MM.1S (cell line): ENCODE data around the gene RGS6.

ENCODE experiments used
- CTCF ChIP-seq: fragments of 300-600 bp; sonication (generic); IDR thresholded peaks from 2 replicates; pipeline ENCODE4 v1.5.1; 2016; ENCODE audit warnings: antibody characterized with exemption, low read length, mixed read lengths
- EZH2 ChIP-seq: fragments of 300-600 bp; sonication (generic); optimal IDR thresholded peaks from 2 replicates; pipeline ENCODE3; 2017; ENCODE audit warnings: low read depth, mild to moderate bottlenecking, antibody characterized with exemption, low read length, mixed read lengths
- EZH2phosphoT487 ChIP-seq: fragments of 300-600 bp; sonication (generic); IDR thresholded peaks from 2 replicates; pipeline ENCODE4 v1.6.1; 2018; ENCODE audit warnings: antibody characterized with exemption, low read length

GRCh38 chr14:72002731-72003130 is 70.5 kb downstream of the RGS6 start:
- TF ChIP-seq CTCF (no peak), EZH2 (no peak), EZH2phosphoT487 (no peak)
